Mucosa of descending colon (tissue), 3 donors: ENCODE results near the gene TGM3. TPM values are rescaled to one million over a fixed set of nuclear protein-coding genes. Genes with fewer than 3 reads are reported as not detected.
A peak's percentile ranks its signal among the peaks of the same experiment; 100 is the strongest.

Experiments
- ATAC-seq: fragments of 200-7000 bp; cut with Tn5 transposase; one replicate; pipeline ENCODE4 v1.9.1; 2020; ENCODE audit warnings: mild to moderate bottlenecking, moderate library complexity
- DNase-seq, 3 donors: peaks; one replicate each; pipeline ENCODE4 v3.0.0-alpha.2; 2020
- H3K36me3 ChIP-seq: fragments of 200-600 bp; one replicate; pipeline ENCODE4 v1.8.0; 2021; ENCODE audit warnings: low read depth, mild to moderate bottlenecking
- H3K4me1 ChIP-seq: fragments of 200-600 bp; one replicate; pipeline ENCODE4 v1.8.0; 2021; ENCODE audit warnings: low read depth, mild to moderate bottlenecking
- H3K4me3 ChIP-seq: fragments of 200-600 bp; one replicate; pipeline ENCODE4 v1.8.0; 2021; ENCODE audit warnings: mild to moderate bottlenecking
- H3K9me3 ChIP-seq: fragments of 200-600 bp; one replicate; pipeline ENCODE4 v1.8.0; 2021; ENCODE audit warnings: mild to moderate bottlenecking
- intact Hi-C, 2 donors: fragments of 100-400 bp; cut with DNase I in 1 of 2; cut with micrococcal nuclease in 1 of 2; formaldehyde crosslinking; loops; one replicate each; pipeline versions ENCODE4 v1.11.0 to v1.11.1; 2022; cut with DNase I, micrococcal nuclease
- total RNA-seq, 3 donors: library from RNA; stranded (reverse); fragmentation: NEBNext Ultra II Directional in 2 of 3; extraction: Animal tissue kit (Norgen Biotek cat#: 25700) in 2 of 3; gene quantifications; one replicate each; pipeline versions ENCODE4 v1.2.1 to v1.2.4, GENCODE V29; 2021 to 2023
- TF ChIP-seq, protein P1 (sequence below): fragments of 200-600 bp; IDR thresholded peaks from one replicate; pipeline ENCODE4 v1.8.0; 2022; ENCODE audit warnings: antibody characterized with exemption, mild to moderate bottlenecking
- donor health status: DM: no; HTN: no; CAD: no; lungs with moderate emphysema.
- donor health status: DM: no; HTN: no; CAD: no.
- donor health status: DM: no; HTN: yes; CAD: no.

The TGM3 gene
- total RNA-seq, 3 donors from 2014 or later = 0.09 to 0.84 (median 0.29) TPM

DNA sequence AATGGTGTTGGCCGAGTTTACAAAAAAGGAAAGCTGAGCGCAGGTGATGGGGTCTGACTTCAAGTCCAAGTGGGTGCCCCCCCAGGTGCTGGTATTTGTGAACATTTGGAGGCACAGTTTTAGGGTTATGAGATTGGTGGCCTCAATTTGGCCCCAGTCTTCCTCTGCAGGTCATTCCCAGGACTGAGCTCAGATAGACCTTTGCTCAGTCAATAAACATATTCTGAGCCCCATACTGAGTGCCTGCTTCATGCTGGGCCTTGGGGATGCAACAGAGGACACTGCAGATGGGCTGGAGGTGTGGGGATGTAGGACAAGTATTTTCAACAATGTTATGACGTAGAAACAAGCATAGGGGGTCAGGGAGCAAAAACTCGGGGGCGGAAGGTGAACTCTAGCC, 33.5 kb downstream of the TGM3 start:
- DNase-seq (no peak), ATAC-seq (no peak)
- intact Hi-C loops = no loop called here
- Histone ChIP-seq H3K4me1 (peaks cover 4% of the 10 kb centered on the region), H3K36me3 (no peaks in the 10 kb centered on the region), H3K9me3 (no peaks in the 10 kb centered on the region), H3K4me3 (no peak overlapping the region)
- TF ChIP-seq, protein P1, sequence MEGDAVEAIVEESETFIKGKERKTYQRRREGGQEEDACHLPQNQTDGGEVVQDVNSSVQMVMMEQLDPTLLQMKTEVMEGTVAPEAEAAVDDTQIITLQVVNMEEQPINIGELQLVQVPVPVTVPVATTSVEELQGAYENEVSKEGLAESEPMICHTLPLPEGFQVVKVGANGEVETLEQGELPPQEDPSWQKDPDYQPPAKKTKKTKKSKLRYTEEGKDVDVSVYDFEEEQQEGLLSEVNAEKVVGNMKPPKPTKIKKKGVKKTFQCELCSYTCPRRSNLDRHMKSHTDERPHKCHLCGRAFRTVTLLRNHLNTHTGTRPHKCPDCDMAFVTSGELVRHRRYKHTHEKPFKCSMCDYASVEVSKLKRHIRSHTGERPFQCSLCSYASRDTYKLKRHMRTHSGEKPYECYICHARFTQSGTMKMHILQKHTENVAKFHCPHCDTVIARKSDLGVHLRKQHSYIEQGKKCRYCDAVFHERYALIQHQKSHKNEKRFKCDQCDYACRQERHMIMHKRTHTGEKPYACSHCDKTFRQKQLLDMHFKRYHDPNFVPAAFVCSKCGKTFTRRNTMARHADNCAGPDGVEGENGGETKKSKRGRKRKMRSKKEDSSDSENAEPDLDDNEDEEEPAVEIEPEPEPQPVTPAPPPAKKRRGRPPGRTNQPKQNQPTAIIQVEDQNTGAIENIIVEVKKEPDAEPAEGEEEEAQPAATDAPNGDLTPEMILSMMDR = no peak

DNA sequence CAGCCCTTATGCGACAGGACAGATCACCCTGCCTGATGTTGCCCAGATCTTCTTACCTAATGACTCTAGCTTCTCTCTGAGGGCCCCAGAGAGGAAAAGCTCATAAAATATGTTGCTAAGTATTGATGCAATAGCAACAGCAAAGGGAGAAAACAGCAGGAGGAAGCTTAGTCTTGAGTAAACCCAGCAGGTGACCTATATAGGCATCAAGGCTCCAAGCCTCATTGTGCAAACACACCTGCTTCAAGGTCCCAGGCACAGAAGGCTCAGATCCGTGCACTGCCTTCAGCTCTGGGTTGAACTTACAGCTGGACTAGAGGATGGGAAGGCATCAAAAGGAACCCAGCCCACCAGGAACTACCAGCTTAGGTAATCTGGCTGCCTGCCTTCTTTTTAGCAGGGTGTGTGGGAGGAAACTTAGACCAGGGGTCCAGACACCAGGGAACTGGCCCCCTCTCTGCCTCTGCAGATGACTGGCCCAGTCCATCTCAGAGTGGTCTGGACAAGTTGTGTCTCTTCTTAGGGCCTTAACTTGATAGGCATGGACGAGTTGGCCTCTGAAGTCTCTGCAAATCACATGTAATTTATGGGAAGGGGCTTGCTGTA, 34.4 kb downstream of the TGM3 start:
- Histone ChIP-seq H3K36me3 (no peaks in the 10 kb centered on the region), H3K4me3 (no peak overlapping the region), H3K9me3 (no peaks in the 10 kb centered on the region), H3K4me1 (peaks cover 4% of the 10 kb centered on the region)
- intact Hi-C loops = no loop called here
- TF ChIP-seq, protein P1 = no peak
- DNase-seq = peak in 1 of 3 donors; percentile 57
- peak; percentile 96 for ATAC-seq

DNA sequence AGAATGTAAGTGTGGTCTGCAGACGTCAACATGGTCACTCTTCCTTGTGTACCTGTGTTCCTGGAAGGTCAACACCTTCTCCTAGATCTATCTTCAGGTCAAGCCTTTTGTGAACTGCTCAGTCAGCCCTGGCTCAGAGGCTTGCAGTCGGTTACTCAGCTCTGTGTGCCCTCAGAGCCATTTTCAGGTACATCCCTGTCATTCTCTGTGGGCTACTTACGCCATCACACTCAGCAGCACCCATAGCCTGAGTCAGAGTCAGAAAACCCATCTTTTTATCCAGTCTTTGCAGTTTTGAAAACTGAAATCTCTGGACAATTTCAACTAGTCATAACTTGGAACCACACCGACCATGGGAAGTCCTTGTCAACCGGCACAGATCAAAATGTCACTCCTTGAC, 35.3 kb downstream of the TGM3 start:
- DNase-seq (no peak), ATAC-seq (no peak)
- Histone ChIP-seq H3K4me1 (peaks cover 4% of the 10 kb centered on the region), H3K9me3 (no peaks in the 10 kb centered on the region), H3K36me3 (no peaks in the 10 kb centered on the region), H3K4me3 (no peak overlapping the region)
- TF ChIP-seq, protein P1 = no peak
- intact Hi-C loops = no loop called here

DNA sequence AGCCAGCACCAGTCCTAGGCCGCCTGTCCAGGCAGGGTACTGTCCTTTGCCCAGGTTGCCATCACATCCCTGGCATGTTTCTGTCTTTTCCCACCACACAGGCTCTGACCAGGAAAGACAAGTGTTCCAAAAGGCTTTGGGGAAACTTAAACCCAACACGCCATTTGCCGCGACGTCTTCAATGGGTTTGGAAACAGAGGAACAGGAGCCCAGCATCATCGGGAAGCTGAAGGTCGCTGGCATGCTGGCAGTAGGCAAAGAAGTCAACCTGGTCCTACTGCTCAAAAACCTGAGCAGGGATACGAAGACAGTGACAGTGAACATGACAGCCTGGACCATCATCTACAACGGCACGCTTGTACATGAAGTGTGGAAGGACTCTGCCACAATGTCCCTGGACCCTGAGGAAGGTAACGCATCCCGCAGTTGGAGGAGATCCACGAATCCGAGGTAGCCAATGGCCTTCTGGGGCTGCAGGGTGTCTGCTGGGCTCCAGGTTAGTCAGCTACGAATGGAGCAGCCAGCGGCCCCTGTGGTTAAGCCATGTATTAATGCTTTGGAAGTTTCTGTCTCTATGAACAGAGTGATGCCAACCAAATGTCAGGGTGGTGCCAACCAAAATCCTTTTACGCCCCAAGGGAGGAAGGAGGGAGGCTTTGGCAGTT, 36.2 kb downstream of the TGM3 start:
- intact Hi-C loops = no loop called here

DNA sequence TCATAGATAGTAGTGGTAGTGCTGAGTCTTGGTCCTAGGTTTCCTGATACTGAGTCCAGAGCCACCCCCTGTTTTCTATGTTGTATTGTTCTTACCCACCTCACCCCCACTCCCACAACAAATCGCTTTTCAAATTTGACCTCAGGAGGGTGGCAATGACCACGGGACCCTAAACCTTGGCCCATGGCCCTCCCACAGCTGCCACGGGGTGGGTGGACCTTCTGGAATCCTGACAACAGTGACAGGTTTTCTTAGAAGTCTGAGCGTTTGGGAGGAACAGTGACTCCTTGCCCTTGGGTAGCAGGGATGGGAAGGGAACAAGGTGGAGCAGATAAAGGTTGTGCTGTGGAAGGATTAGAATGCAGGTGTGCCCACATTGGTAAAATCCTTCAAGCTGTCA, 36.9 kb downstream of the TGM3 start:
- DNase-seq (no peak), ATAC-seq (no peak)
- Histone ChIP-seq H3K36me3 (no peaks in the 10 kb centered on the region), H3K9me3 (no peaks in the 10 kb centered on the region), H3K4me1 (peaks cover 4% of the 10 kb centered on the region), H3K4me3 (no peak overlapping the region)
- intact Hi-C loops = no loop called here
- TF ChIP-seq, protein P1 = no peak

More for the DNA sequence above, 36.2 kb downstream of the TGM3 start:
- Histone ChIP-seq H3K4me1 (peaks cover 4% of the 10 kb centered on the region), H3K9me3 (no peaks in the 10 kb centered on the region), H3K4me3 (no peak overlapping the region), H3K36me3 (no peaks in the 10 kb centered on the region)
- ATAC-seq (no peak), DNase-seq (no peak)
- TF ChIP-seq, protein P1 = no peak
